ENCODE results near the gene C14orf132.

C14orf132 gene

GRCh38 chr14:96139169-96139568 lies 100.0 kb downstream of the C14orf132 start:
- H3K79me2 ChIP-seq (ENCODE audit: insufficient read depth, low read depth): no peaks in the 10 kb centered on the region
- H3K36me3 ChIP-seq (ENCODE audit: insufficient read depth): no peaks in the 10 kb centered on the region
- no peak overlapping the region for H3K27ac ChIP-seq
- TF ChIP-seq CTCF (conservative IDR thresholded peaks at IDR 0.05; ENCODE audit: low read depth, low read length): no peak
- H3K27me3 ChIP-seq (ENCODE audit: insufficient read depth, low read depth): no peaks in the 10 kb centered on the region
- no peak overlapping the region for H2AFZ ChIP-seq (ENCODE audit: low read depth)
- no peaks in the 10 kb centered on the region for H3K4me1 ChIP-seq (ENCODE audit: low read depth, poor library complexity, severe bottlenecking)
- no peak overlapping the region for H3K9ac ChIP-seq
- no peak overlapping the region for H3K4me3 ChIP-seq (IDR thresholded peaks at IDR 0.05; ENCODE audit: insufficient read depth, low read depth, low read length)
- H4K20me1 ChIP-seq (ENCODE audit: insufficient read depth): no peaks in the 10 kb centered on the region
- H3K4me2 ChIP-seq: no peak overlapping the region

- no peaks in the 10 kb centered on the region for H3K79me2 ChIP-seq (ENCODE audit: insufficient read depth, low read depth)
- H3K4me2 ChIP-seq: no peak overlapping the region
- H3K27me3 ChIP-seq (ENCODE audit: insufficient read depth, low read depth): no peaks in the 10 kb centered on the region
- H2AFZ ChIP-seq (ENCODE audit: low read depth): no peak overlapping the region
- no peaks in the 10 kb centered on the region for H3K36me3 ChIP-seq (ENCODE audit: insufficient read depth)
- no peak overlapping the region for H3K9ac ChIP-seq
- H4K20me1 ChIP-seq (ENCODE audit: insufficient read depth): no peaks in the 10 kb centered on the region
- no peak for TF ChIP-seq CTCF (conservative IDR thresholded peaks at IDR 0.05; ENCODE audit: low read depth, low read length)
- H3K27ac ChIP-seq: no peak overlapping the region
- no peaks in the 10 kb centered on the region for H3K4me1 ChIP-seq (ENCODE audit: low read depth, poor library complexity, severe bottlenecking)
- no peak overlapping the region for H3K4me3 ChIP-seq (IDR thresholded peaks at IDR 0.05; ENCODE audit: insufficient read depth, low read depth, low read length)
Measured at GRCh38 chr14:96139879-96140278, 100.7 kb downstream of the C14orf132 start.

- no peak overlapping the region for H2AFZ ChIP-seq (ENCODE audit: low read depth)
- H3K4me3 ChIP-seq (IDR thresholded peaks at IDR 0.05; ENCODE audit: insufficient read depth, low read depth, low read length): no peak overlapping the region
- H3K27ac ChIP-seq: no peak overlapping the region
- H3K4me2 ChIP-seq: no peak overlapping the region
- H3K9ac ChIP-seq: no peak overlapping the region
- H3K36me3 ChIP-seq (ENCODE audit: insufficient read depth): no peaks in the 10 kb centered on the region
- H3K4me1 ChIP-seq (ENCODE audit: low read depth, poor library complexity, severe bottlenecking): no peaks in the 10 kb centered on the region
- no peak for TF ChIP-seq CTCF (conservative IDR thresholded peaks at IDR 0.05; ENCODE audit: low read depth, low read length)
- no peaks in the 10 kb centered on the region for H3K27me3 ChIP-seq (ENCODE audit: insufficient read depth, low read depth)
- H3K79me2 ChIP-seq (ENCODE audit: insufficient read depth, low read depth): no peaks in the 10 kb centered on the region
- H4K20me1 ChIP-seq (ENCODE audit: insufficient read depth): no peaks in the 10 kb centered on the region
Measured at GRCh38 chr14:96140952-96141351, 101.8 kb downstream of the C14orf132 start.

Data from KMS-11 (cell line).